IPS-18c (cell line): ENCODE data around the gene ASMTL.
"Not testable (repeated sequence)": the region's sequence is repeated elsewhere in the genome, so short reads cannot be mapped to it uniquely, and the experiment has no call there.

ENCODE experiments used
- H3K4me3 ChIP-seq: 2 replicates; pipeline ENCODE4 v1.7.0; 2013; ENCODE audit warnings: low read depth, mild to moderate bottlenecking, low read length, moderate library complexity; ENCODE audit not compliant: insufficient read depth
- H3K9me3 ChIP-seq: one replicate; pipeline ENCODE4 v1.6.1; 2013; ENCODE audit warnings: mild to moderate bottlenecking, low read length, moderate library complexity; ENCODE audit not compliant: control insufficient read depth, insufficient read depth

ASMTL gene

GRCh38 chrX:1452516-1453394, at the start of gene ASMTL:
Gene ASMTL (minus strand): TSS chrX:1452909. CDS start chrX:1452840, 69 bp downstream.
- Histone ChIP-seq H3K9me3 (peaks cover 13% of the 10 kb centered on the region), H3K4me3 (peak within 1 kb of the TSS; percentile 89)

GRCh38 chrX:1502241-1502640, 49.5 kb upstream of the ASMTL start:
- Histone ChIP-seq H3K9me3 (no peaks in the 10 kb centered on the region), H3K4me3 (no peak overlapping the region)

GRCh38 chrX:1500701-1501624, 48.3 kb upstream of the ASMTL start:
- H3K4me3 ChIP-seq, result no peak overlapping the region
- no peaks in the 10 kb centered on the region for H3K9me3 ChIP-seq

- H3K4me3 ChIP-seq, result no peak overlapping the region
- H3K9me3 ChIP-seq, result peaks cover 4% of the 10 kb centered on the region
These were observed 43.4 kb upstream of the ASMTL start for GRCh38 chrX:1496076-1496475.

GRCh38 chrX:1493877-1494510, 41.3 kb upstream of the ASMTL start:
- no peak overlapping the region for H3K4me3 ChIP-seq

GRCh38 chrX:1493412-1493811, 40.7 kb upstream of the ASMTL start:
- Histone ChIP-seq H3K4me3 (no peak overlapping the region), H3K9me3 (peaks cover 4% of the 10 kb centered on the region)

More at GRCh38 chrX:1493877-1494510, 41.3 kb upstream of the ASMTL start:
- peaks cover 4% of the 10 kb centered on the region for H3K9me3 ChIP-seq

- peaks cover 4% of the 10 kb centered on the region for H3K9me3 ChIP-seq
- no peak overlapping the region for H3K4me3 ChIP-seq
These were observed 39.8 kb upstream of the ASMTL start for GRCh38 chrX:1492421-1493012.

- Histone ChIP-seq H3K4me3 (no peak overlapping the region), H3K9me3 (peaks cover 4% of the 10 kb centered on the region)
These were observed 39.2 kb upstream of the ASMTL start for GRCh38 chrX:1491851-1492349.

GRCh38 chrX:1491248-1491647, 38.5 kb upstream of the ASMTL start:
- H3K9me3 ChIP-seq, H3K4me3 ChIP-seq: not testable (repeated sequence)

- H3K9me3 ChIP-seq, H3K4me3 ChIP-seq: not testable (repeated sequence)
These were observed 38.0 kb upstream of the ASMTL start for GRCh38 chrX:1490723-1491122.

- not testable (repeated sequence) for H3K9me3 ChIP-seq, H3K4me3 ChIP-seq
These were observed 36.6 kb upstream of the ASMTL start for GRCh38 chrX:1489354-1489753.

GRCh38 chrX:1488745-1489144, 36.0 kb upstream of the ASMTL start:
- H3K9me3 ChIP-seq, result peaks cover 4% of the 10 kb centered on the region
- H3K4me3 ChIP-seq, result no peak overlapping the region

GRCh38 chrX:1488141-1488540, 35.4 kb upstream of the ASMTL start:
- Histone ChIP-seq H3K4me3 (no peak overlapping the region), H3K9me3 (peaks cover 4% of the 10 kb centered on the region)

- no peak overlapping the region for H3K4me3 ChIP-seq
These were observed 34.7 kb upstream of the ASMTL start for GRCh38 chrX:1487401-1487800.

GRCh38 chrX:1486749-1487361, 34.1 kb upstream of the ASMTL start:
- H3K9me3 ChIP-seq, result no peaks in the 10 kb centered on the region
- no peak overlapping the region for H3K4me3 ChIP-seq

More at GRCh38 chrX:1487401-1487800, 34.7 kb upstream of the ASMTL start:
- H3K9me3 ChIP-seq, result peaks cover 3% of the 10 kb centered on the region

GRCh38 chrX:1486177-1486576, 33.5 kb upstream of the ASMTL start:
- H3K4me3 ChIP-seq, result no peak overlapping the region

More at GRCh38 chrX:1486177-1486576, 33.5 kb upstream of the ASMTL start:
- H3K9me3 ChIP-seq, result no peaks in the 10 kb centered on the region
